Measurements from ENCODE around the gene ZNF529. TPM values are rescaled to one million over a fixed set of nuclear protein-coding genes. Genes with fewer than 3 reads are reported as not detected.

ZNF529 gene
- polyA plus RNA-seq, 10 donors = 8.5 to 23.8 (median 15.0) TPM

- no peak for DNase-seq
Observed at GRCh38 chr19:36524617-36525016, 48.5 kb downstream of the ZNF529 start.

- no peak for DNase-seq
Observed at GRCh38 chr19:36514012-36514612, 59.0 kb downstream of the ZNF529 start.

- DNase-seq = no peak
Observed at GRCh38 chr19:36508325-36508724, 64.8 kb downstream of the ZNF529 start.

GRCh38 chr19:36501973-36502372, 71.1 kb downstream of the ZNF529 start:
- no peak for DNase-seq

GRCh38 chr19:36497001-36497400, 76.1 kb downstream of the ZNF529 start:
- DNase-seq = no peak

Other genes starting within 250 kb of the ZNF529 start
- gene ZFP14, start 194.1 kb downstream of the ZNF529 start, polyA plus RNA-seq (ENCODE audit: insufficient read length in 10 of 10) = 1 to 10 TPM; 4.3 to 8.2 (median 6.1) TPM
- 10 to 100 TPM in 3 of 10 donors, 1 to 10 TPM in 7; 8.2 to 11.4 (median 9.4) TPM for gene ZFP82, start 154.6 kb downstream of the ZNF529 start, polyA plus RNA-seq (ENCODE audit: insufficient read length in 10 of 10)
- 10 to 100 TPM in 7 of 10 donors, 1 to 10 TPM in 3; 8.0 to 13.2 (median 10.3) TPM for gene ZNF566, start 83.7 kb downstream of the ZNF529 start, polyA plus RNA-seq (ENCODE audit: insufficient read length in 10 of 10)
- gene ZNF260, start 45.0 kb downstream of the ZNF529 start, polyA plus RNA-seq (ENCODE audit: insufficient read length in 10 of 10) = 10 to 100 TPM; 10.1 to 16.4 (median 14.0) TPM
- gene ZNF382, start 32.0 kb upstream of the ZNF529 start, polyA plus RNA-seq (ENCODE audit: insufficient read length in 10 of 10) = 10 to 100 TPM in 5 of 10 donors, 1 to 10 TPM in 5; 5.3 to 15.2 (median 9.1) TPM
- 10 to 100 TPM in 3 of 10 donors, 1 to 10 TPM in 7; 5.5 to 11.8 (median 8.4) TPM for gene ZNF461, start 93.5 kb upstream of the ZNF529 start, polyA plus RNA-seq (ENCODE audit: insufficient read length in 10 of 10)
- gene ZNF567, start 114.3 kb upstream of the ZNF529 start, polyA plus RNA-seq (ENCODE audit: insufficient read length in 10 of 10) = 10 to 100 TPM in 1 of 10 donors, 1 to 10 TPM in 9; 6.9 to 10.8 (median 8.5) TPM
- gene ZNF850, start 199.5 kb upstream of the ZNF529 start, polyA plus RNA-seq (ENCODE audit: insufficient read length in 10 of 10) = 1 to 10 TPM in 9 of 10 donors, under 1 TPM in 1; 0.89 to 2.6 (median 1.6) TPM

Data from muscle of back (tissue), 11 donors.